HEK293 (cell line): ENCODE results near the gene KRTAP9-3.
"Not testable (repeated sequence)": the region's sequence is repeated elsewhere in the genome, so short reads cannot be mapped to it uniquely, and the experiment has no call there.

ENCODE experiments used
- CTCF ChIP-seq: fragments of 450-650 bp; formaldehyde crosslinking; IDR thresholded peaks from 2 replicates; pipeline ENCODE4 v1.5.1; 2016; ENCODE audit warnings: missing biosample characterization, missing genetic modification characterization
- ELK4 ChIP-seq: IDR thresholded peaks from 2 replicates; pipeline ENCODE4 v1.6.1; 2011; ENCODE audit warnings: mild to moderate bottlenecking, low read depth, low read length, borderline replicate concordance
- INSM2 ChIP-seq: fragments of 450-650 bp; formaldehyde crosslinking; IDR thresholded peaks from 2 replicates; pipeline ENCODE4 v1.5.1; 2016; ENCODE audit warnings: missing biosample characterization, missing genetic modification characterization
- PBX3 ChIP-seq: sonication (generic); formaldehyde crosslinking; IDR thresholded peaks from 2 replicates; pipeline ENCODE4 v1.8.1; 2022; ENCODE audit warnings: mild to moderate bottlenecking, moderate library complexity, missing genetic modification reagents
- REPIN1 ChIP-seq: fragments of 450-650 bp; formaldehyde crosslinking; IDR thresholded peaks from 2 replicates; pipeline ENCODE4 v1.5.1; 2017; ENCODE audit warnings: missing biosample characterization, missing genetic modification characterization, low read depth
- ZBTB1 ChIP-seq: fragments of 450-650 bp; formaldehyde crosslinking; IDR thresholded peaks from 2 replicates; pipeline ENCODE4 v1.5.1; 2016; ENCODE audit warnings: missing biosample characterization, missing genetic modification characterization
- ZNF10 ChIP-seq: fragments of 450-650 bp; formaldehyde crosslinking; IDR thresholded peaks from 2 replicates; pipeline ENCODE4 v1.5.1; 2017; ENCODE audit warnings: missing biosample characterization, missing genetic modification characterization
- ZNF23 ChIP-seq: fragments of 450-650 bp; formaldehyde crosslinking; IDR thresholded peaks from 2 replicates; pipeline ENCODE4 v1.5.1; 2016; ENCODE audit warnings: missing biosample characterization, missing genetic modification characterization, borderline replicate concordance
- ZNF292 ChIP-seq: fragments of 450-650 bp; formaldehyde crosslinking; IDR thresholded peaks from 2 replicates; pipeline ENCODE4 v1.5.1; 2016; ENCODE audit warnings: low read depth, missing biosample characterization, missing genetic modification characterization, borderline replicate concordance
- ZNF335 ChIP-seq: fragments of 450-650 bp; formaldehyde crosslinking; conservative IDR thresholded peaks from 2 replicates; pipeline ENCODE4 v1.5.1; 2016; ENCODE audit warnings: missing biosample characterization, missing genetic modification characterization

- TF ChIP-seq ZNF23 (tag by site-specific recombination); INSM2 (tag by site-specific recombination); CTCF; REPIN1; ZNF335 (tag by site-specific recombination); ZBTB1 (tag by site-specific recombination); ELK4; PBX3; ZNF292 (tag by site-specific recombination); ZNF10 (tag by site-specific recombination): not testable (repeated sequence)
These were observed 4.9 kb downstream of the KRTAP9-3 start for GRCh38 chr17:41237116-41237515.
